ENCODE data around the gene DCAF8.
A peak's percentile ranks its signal among the peaks of the same experiment; 100 is the strongest.
"Not testable (repeated sequence)": the region's sequence is repeated elsewhere in the genome, so short reads cannot be mapped to it uniquely, and the experiment has no call there.

The DCAF8 gene

GRCh38 chr1:160261893-160262794 lies at the start of gene DCAF8:
DCAF8 (minus strand) TSS chr1:160262549; CDS start chr1:160244008, 18,541 bp downstream.
- peak; percentile 97 for DNase-seq

GRCh38 chr1:160309571-160309970 lies 47.2 kb upstream of the DCAF8 start:
- DNase-seq, result no peak

GRCh38 chr1:160309185-160309557 lies 46.8 kb upstream of the DCAF8 start:
- DNase-seq, result no peak

DNA sequence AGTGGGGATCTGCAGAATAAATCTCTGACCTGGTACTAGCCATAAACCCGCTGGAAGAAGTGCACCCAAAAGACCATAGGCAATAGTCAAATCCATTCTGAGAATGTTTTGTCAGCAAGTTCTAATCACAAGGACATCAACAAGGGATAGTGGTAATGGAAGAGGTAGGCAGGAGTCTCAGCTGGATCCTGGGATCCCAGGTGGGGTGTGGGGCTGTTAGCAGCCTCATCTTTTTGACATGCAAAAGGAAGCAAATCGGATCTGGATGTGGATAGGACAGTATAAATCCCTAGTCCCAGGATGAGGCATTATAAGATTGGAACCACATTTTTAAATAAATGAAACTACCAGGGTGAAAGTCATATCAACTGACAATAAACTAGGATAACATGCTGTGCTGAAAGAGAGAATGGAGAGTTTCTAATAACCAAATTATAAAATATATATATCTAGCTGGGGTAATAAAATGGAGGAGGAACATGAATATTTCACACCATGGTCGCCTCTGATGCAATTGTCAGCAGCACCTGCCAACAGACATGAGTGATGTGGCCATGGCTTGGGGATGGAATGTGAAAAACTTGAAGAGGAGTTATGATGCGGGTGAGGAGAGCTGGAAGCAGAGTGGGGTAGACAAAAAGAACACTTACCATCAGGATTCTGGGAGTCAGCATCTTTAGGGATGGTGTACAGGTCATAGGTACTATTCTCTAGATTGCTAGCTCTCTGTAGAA lies 46.3 kb upstream of the DCAF8 start:
- DNase-seq, result no peak

- DNase-seq, result no peak
Measured at GRCh38 chr1:160307118-160307791, 44.9 kb upstream of the DCAF8 start.

DNA sequence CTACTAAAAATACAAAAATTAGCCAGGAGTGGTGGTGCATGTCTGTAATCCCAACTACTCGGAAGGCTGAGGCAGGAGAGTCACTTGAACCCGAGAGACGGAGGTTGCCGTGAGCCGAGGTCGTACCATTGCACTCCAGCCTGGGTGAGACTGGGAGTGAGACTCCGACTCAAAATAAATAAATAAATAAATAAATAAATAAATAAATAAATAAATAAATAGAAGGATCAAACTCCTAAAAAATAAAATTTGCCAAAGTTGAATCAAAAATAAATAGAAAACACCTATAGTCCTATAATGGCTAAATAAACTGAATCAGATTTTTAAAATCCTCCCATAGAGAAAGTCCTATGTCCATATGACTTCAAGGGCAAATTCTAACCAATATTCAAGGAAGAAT lies 37.8 kb upstream of the DCAF8 start:
- no peak for DNase-seq

DNA sequence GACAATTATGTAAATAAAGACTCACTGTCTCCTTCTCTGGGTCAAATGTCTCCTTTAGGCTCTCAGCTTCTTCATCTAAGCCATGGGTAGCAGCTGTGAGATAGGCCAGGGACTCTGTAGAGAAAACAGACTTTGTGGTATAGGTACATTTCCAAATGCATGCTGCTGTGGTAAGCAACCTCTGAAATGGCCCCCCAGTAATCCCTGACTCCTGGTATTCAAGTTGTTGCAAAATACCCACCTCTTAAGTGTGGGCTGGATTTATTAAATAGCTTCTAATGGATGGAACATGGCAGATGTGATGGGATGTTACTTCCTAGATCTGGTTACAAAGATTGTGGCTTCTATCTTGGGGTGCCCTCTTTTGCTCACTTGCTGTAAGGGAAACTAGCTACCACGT lies 33.7 kb upstream of the DCAF8 start:
- DNase-seq, result no peak

DNA sequence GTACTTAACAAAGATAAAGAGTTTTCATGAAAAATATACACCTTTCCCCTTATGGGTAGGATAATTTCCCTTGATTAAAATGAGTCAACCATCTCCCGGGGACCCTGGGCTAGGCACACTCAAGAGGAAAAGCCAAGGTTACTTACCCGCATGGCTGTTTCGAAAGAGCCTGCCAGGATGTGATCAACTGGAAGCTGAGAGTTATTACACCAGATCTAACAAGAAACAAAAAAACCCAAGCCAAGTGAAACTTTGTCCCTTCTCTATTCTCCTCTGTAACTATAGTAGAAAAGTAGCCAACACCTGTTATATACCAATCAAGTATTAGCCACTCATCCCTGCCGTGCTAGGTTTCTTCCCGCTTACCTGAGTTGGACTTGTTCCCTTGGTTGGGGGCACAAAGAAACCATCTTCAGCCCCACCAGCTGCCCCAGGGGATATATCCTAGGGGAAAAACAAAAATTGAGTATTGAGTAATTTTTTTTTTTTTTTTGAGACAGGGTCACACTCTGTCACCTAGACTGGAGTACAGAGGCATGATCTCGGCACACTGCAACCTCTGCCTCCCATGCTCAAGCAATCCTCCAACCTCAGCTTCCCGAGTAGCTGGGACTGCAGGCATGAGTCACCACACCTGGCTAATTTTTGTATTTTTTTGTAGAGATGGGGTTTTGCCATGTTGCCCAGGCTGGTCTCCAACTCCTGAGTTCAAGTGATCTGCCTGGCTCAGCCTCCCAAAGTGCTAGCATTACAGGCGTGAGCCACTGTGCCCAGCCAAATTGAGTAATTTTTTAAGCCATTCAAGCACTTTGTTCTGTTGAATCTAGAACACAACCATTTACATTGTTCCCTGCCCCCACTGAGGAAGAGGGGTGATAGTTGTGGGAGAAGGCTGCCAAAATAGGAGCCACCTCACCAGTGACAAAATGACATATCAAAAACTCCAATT lies 30.9 kb upstream of the DCAF8 start:
- DNase-seq, result no peak

- peak; percentile 78 for DNase-seq
Measured at GRCh38 chr1:160291248-160292220, 29.2 kb upstream of the DCAF8 start.

GRCh38 chr1:160287769-160288168 lies 25.4 kb upstream of the DCAF8 start:
- not testable (repeated sequence) for DNase-seq

DNA sequence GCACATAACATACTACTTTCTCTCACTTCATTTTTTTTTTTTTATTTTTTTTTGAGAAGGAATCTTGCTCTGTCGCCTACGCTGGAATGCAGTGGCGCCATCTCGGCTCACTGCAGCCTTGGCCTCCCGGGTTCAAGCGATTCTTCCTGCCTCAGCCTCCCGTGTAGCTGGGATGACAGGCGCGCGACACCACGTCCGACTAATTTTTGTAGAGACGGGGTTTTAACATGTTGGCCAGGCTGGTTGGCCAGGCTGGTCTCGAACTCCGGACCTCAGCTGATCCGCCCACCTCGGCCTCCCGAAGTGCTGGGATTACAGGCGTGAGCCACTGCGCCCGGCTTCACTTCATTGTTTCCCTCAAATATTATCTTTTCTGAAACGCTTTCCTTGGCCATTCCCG lies 23.2 kb upstream of the DCAF8 start:
- DNase-seq, result no peak

GRCh38 chr1:160284782-160285344 lies 22.5 kb upstream of the DCAF8 start, which contains the start of gene PEX19:
PEX19 (minus strand) TSS chr1:160285133; CDS start chr1:160285124, 9 bp downstream.
- DNase-seq, result peak; percentile 93

DNA sequence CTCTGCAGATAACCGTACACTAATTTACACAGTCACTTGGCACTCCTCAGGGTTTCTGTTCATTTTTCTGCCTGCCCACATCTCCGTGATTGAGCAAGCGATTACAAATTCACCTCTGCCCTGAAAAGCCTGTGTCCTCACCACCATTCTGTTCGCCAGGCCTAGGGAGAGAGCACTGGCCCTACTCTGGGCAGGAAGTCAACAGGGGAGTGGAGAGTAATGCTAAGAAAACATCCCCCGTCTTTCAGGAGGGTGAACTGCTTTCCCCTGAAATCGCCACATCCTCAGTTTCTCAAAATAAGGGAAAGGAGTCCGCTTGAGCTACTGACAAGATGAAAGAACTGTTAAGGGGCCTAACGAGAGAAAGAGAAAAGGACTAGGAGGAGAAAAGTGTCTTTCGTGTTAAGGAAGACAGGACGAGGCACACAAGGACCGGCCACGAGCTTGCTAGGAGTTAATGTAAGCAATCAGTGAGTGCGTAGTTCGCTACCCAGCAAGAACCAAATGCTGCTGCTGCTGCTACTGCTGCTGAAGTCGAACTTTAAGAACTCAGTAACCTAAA lies 22.0 kb upstream of the DCAF8 start:
- peak; percentile 22 for DNase-seq

GRCh38 chr1:160282807-160283206 lies 20.5 kb upstream of the DCAF8 start:
- no peak for DNase-seq

DNA sequence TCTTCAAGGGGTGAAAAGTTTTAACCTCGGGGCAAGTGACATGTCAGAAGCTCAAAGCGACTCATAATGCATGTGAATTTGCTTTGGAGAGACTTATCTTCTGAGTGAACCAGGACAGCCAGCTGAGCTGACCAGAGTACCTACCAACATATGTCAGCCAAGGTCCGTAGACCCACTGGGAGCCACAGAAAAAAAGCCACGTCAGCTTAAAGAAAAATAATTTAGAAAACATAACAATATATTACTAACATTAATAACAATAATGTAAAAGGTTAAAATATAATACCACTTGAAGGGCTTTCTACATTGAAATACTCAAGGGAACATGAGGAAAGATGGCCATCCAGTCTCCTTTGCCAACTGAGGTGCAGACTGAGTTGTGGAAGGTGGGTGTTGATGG lies 15.6 kb upstream of the DCAF8 start:
- no peak for DNase-seq

DNA sequence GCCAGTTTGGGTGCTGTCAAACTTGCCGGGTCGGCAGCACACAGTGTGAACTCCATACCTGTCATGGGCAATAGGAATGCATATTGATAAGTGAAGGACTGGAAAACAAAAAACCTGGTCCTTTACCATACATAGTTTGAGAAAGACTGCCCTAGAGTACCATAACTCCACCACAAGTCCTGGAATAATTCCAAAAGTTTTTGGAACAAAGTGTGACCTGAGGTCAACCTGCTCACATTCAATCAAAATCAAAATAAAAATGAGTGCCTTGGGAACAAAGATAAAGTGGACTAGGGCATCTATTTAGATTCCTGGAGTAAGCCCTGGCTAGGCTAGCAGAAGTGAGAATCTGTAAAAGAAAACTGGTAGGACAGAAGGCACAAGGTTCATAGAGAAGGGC lies 15.0 kb upstream of the DCAF8 start:
- DNase-seq, result no peak

DNA sequence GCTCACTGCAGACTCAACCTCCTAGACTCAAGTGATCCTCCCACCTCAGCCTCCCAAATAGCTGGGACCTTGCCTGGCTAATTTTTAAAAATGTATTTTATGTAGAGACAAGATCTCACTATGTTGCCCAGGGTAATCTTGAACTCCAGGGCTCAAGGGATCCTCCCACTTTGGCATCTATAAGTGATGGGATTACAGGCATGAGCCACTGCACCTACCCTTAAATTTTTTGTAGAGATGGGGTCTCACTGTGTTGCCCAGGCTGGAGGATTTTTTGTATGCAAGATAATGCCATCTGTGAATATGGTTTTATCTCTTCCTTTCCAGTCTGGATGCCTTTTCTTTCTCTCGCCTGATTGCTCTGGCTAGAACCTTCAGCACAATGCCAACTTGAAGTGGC lies 8.7 kb upstream of the DCAF8 start:
- no peak for DNase-seq

- DNase-seq, result no peak
Measured at GRCh38 chr1:160267284-160267991, 5.1 kb upstream of the DCAF8 start.

DNA sequence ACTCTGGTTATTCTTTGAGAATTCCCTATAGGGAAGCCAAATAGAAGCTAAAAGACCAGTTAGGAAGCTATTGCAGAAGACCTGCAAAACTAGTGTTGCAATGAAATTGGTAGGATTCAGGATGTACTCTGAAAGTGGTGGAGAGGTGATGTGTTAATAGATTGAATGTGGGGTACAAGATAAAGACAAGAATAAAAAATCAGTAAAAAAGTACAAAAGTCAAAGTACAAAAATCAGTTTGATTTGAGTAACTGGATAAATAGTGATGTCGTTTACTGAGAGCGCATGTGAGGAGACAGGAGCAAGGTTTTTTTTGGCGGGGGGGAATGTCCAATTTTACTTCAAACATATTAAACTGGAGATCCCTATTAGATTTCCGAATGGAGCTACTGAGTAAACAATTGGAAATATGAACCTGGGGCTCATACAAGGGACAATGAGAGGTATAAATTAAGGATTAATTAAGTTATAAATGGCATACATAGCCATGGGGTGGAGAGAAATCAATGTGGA lies 2.5 kb upstream of the DCAF8 start:
- no peak for DNase-seq

- peak; percentile 69 for DNase-seq
Measured at GRCh38 chr1:160261556-160261892, 825 bp downstream of the DCAF8 start.

All from NCI-H2227 treated with DMSO at 0.1 percent for 48 hours (cell line).